ENCODE results near the gene MYCBP.
"Not testable (repeated sequence)": the region's sequence is repeated elsewhere in the genome, so short reads cannot be mapped to it uniquely, and the experiment has no call there.

The MYCBP gene, protein sequence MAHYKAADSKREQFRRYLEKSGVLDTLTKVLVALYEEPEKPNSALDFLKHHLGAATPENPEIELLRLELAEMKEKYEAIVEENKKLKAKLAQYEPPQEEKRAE

DNA sequence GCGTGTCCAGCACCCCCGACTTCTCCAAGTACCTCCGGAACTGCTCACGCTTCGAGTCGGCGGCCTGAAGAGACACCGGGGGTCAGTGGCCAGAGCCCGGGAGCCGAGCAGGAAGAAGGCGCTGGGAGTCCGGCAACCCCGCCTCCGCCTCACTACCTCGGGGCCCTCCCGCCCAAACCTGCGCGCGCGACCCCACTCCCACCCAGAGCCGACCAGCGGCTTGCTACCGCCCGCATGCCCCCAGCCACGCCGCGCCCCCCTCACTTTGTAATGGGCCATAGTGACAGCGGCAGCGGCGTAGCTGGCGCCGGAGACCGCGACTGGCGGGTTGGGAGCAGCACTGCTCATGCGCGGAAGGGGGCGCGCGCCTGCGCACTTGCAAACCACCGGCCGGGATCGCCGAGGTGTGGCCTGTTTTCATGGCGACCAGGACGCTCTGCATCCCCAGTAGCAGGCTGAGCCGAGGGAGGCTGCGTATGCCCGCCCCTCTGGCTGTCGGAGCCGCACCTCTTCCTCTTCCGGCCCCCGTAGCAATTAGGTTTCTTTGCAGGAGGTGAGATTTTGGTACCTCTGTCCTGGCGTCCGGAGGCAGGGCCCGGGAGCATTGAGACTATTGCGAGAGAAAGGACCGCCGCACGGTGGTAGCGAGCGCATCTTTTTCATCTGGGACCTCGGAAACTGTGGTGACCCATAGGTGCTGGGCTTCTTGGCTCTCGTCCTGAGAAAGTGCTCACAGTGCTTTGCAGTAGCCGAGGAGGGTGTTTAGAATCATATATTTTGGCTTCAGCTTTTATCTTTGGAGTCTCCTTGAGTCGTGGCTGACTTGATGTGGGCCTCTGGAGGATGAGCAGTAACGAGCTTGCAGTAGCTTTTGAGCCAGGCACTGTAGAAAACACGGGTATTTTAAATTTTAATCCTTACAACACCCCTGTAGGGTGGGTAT, at the start of gene MYCBP:
TSS of gene MYCBP (minus strand) at position 322 of the 943 bp plus-strand sequence. CDS start at position 279, 43 bp downstream.
- peak; percentile 92 to 93 for DNase-seq (ENCODE audit: low read depth in 2 of 2)

DNA sequence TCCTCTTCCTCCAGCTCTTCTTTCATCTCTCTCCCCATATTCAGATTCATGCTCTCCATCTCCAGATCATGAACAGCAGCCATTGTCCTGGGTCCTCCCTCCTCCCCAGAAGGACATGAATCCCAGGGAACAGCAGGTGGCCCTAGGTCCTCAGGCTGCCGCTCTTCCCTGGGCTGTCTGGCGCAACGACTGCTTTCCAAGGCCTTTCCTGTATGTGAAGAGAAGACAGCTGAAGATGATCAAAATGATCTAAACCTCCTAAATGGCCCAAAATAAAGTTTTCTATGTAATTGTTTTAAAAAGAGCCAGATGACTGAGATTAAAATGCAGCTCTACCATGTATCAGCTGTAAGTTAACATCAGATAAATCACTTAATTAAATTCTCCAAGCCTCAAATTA, 46.0 kb upstream of the MYCBP start:
- DNase-seq (ENCODE audit: low read depth in 2 of 2), result no peak

DNA sequence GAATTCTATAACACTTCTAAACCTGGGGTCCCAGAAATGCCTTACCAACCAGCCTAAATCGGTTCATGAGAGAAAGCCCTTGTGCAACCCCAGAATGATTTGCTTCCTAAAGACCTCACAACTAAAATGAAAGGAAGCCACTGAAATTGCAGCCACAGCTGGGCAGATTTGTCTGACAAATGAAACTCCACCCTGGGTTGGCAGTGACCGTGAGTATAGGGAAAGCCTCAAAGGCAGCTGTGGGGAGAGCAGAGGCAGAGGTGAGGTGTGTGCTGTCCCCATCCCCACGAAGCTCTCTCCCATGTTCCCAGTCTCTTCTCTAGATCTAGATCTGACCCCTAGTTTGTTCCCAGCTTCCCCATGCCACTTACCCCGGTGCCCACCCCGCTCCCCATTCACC, 45.4 kb upstream of the MYCBP start:
- no peak for DNase-seq (ENCODE audit: low read depth in 2 of 2)

DNA sequence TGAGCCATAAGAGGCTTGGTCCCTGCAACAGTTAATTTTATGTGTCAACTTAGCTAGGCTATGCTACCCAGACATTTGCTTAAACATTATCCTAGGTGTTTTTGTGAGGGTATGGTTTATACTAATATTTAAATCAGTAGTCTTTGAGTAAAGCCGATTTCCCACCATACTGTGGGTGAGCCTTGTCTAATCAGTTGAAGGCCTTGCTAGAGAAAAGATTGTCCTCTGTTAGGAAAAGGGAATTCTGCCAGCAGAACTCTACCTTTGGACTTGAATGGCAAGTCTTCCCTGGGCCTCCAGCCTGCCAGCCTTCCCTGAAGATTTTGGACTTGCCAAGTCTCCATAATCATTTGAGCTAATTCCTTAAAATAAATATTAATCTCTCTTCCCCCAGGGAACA, 44.6 kb upstream of the MYCBP start:
- DNase-seq (ENCODE audit: low read depth in 2 of 2), result no peak

DNA sequence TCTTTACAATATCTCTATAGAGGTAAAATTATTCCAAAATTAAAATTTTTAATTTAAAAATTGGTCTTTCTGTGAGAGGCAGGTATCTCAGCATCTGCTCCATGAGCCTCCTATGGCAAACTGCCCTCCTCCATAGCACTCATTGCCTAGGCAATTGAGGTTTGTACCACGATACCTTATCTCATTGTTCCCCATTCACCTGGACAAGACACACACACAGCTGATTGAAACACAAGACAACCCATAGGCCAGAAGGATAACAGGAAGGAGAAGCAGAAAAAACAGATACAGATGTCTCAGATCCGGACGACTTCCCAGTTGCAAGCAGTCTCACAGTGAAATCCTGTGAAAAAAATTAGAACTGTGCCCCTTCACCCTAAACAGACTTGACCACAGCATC, 44.2 kb upstream of the MYCBP start:
- no peak for DNase-seq (ENCODE audit: low read depth in 2 of 2)

DNA sequence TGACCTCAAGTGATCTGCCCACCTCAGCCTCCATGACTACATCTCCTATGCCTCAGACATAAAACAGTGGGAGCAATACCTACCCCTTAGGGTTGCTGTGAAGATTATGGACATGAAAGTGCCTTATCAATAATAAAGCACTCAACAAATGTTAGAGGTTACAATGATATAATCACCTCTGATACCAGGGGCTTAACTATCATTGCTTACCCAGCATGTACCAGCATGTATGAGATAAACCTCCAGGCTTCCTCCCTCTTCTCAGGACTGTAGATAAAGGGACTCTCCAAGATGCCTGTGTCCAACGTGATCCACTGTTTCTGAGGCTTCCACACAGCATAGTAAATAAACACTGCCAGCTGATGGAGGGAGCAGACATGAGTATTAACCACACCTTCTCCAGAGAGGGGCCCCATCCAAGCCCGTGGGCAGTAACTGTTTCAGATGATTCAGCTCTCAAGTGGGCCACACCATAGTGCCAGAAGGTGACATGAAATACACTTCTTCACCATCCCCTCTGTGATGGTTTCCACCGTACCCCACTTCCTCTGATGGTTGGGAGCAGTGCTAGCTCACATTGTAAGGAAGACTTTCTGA, 42.3 kb upstream of the MYCBP start:
- no peak for DNase-seq (ENCODE audit: low read depth in 2 of 2)

DNA sequence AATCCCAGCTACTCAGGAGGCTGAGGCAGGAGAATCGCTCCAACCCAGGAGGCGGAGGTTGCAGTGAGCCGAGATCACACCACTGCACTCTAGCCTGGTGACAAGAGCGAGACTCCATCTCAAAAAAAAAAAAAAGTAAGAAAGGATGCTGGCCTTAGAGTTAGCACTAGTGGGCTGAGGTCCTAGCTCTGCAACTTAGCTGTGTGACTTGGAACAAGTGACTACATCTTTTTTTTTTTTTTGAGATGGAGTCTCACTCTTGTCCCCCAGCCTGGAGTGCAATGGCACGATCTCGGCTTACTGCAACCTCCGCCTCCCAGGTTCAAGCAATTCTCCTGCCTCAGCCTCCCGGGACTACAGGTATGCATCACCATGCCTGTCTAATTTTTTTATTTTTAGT, 41.8 kb upstream of the MYCBP start:
- not testable (repeated sequence) for DNase-seq (ENCODE audit: low read depth in 2 of 2)

DNA sequence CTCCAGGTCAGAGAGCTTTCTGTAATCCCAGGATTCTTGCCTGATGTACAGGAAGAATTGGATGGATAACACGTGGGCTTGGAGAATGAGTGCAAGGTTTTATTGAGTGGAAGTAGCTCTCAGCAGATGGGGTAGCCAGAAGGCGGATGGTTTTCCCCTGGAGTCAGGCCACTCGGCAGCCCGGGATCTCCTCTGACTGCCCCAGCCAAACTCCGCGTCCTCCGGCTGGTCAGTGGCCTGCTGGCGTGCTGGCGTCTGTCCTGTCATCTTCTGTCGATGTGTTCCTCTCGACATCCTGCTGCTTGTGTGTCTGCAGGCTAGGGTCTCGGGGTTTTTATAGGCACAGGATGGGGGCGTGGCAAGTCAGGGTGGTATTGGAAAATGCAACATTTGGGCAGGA, 35.7 kb upstream of the MYCBP start:
- DNase-seq (ENCODE audit: low read depth in 2 of 2), result no peak

DNA sequence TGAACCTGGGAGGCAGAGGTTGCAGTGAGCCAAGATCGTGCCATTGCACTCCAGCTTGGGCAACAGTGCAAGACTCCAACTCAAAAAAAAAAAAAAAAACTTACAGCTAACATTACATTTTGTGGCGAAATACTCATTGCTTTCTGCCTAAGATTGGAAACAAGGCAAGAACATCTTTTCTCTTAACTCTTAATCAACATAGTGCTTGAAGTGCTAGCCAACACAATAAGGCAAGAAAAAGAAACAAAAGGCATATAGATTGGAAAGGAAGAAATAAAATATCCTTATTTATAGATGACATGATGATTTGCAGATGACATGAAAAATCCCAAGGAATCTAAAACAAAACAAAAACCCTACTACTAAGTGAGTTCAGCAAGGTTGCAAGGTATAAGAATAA, 32.8 kb upstream of the MYCBP start:
- DNase-seq (ENCODE audit: low read depth in 2 of 2), result no peak

DNA sequence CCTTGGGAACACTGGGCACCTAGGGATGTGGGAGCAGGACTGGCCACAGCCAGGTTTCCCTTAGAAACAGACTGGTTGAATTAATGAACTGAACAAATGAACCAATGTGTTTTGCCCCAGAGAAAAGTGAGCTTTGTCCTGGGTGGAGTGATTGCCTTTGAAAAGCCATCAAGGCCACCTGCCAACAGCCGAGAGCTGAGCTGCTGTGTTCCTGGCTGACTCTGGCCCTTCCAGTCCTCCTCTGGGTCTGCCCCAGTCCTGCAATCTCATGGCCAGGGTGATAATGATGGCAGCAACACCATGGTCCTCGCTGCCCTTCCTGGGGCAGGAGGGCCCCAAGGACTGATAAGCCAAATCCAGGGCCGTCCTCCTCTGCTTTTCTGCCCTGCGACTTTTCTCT, 26.4 kb upstream of the MYCBP start:
- DNase-seq (ENCODE audit: low read depth in 2 of 2), result no peak

DNA sequence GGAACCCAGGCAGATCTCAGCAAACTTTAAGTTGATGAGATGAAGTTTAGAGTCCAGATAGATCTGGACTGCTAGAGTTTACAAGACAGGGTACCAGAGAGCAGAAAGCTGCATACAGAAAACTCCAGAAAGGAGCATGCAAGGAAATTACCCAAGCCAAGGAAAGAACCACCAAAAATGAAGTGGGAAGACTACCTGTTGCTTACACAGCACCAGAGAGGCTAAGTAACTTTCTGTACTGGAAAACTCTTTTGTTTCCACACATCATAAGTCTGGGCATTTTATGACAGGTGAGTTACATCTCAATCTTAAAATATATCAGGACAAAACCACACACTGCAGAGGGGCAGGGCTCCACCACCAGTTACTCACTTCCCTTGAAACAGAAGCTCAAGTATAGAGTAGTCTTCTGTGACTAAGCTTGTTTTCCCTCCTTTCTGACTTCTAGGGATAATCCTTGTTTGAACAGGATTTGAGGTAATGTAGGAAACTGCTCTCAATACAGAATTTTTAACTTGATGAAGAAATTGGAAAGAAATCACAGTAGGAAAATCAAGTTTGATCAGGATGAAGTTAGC, 25.6 kb upstream of the MYCBP start:
- no peak for DNase-seq (ENCODE audit: low read depth in 2 of 2)

DNA sequence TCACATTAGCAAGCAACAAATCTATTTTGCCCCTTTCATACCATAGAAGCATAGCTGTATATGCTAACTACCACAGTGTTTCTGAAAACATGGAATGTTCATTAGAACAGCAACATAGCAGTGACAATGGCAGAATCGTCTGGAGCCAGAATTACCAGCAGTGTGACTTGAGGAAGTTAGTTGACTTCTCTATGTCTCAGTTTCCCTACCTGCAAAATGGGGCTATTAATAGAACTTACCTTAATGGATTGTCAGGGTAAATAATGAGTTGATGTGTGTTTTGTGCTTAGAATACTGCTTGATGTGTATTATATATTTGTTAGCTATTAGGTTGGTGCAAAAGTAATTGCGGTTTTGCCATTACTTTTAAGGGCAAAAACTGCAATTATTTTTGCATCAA, 23.0 kb upstream of the MYCBP start:
- no peak for DNase-seq (ENCODE audit: low read depth in 2 of 2)

DNA sequence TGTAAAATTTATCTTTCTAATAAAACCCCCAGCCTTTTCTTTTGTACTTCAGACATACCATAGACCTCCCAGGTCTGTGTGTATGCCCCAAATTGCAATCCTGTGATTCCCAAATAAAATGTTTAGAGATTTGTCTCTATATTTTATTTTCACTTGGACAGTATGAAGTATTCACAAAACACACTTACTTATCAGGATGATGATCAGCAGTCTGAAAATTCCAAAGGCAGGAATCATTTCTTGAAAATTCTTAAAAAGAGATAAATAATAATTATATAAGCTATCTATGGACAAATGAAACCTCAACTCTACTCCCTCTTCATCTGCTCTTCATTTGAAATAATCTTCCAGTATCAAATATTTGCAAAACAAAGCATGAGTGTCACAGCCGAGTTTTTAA, 19.8 kb upstream of the MYCBP start:
- DNase-seq (ENCODE audit: low read depth in 2 of 2), result no peak

DNA sequence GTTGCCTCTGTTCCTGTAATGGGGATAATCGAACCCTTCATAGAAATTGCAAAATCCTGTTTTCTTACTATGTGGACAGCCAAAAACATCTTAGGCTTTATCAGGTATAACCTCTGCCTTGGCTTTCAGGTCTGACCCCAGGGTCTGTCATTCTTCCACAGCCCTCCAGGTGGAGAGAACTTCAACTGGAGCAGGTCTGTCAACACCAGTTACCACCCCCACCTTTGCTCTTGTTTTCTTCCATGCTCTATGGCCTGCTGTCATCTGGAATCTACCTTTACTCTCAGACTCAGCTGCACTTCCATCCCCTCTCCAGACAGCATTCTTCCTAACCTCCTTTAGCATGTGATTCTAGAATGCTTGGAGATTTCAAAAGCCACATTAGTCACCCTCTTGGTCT, 18.6 kb upstream of the MYCBP start:
- no peak for DNase-seq (ENCODE audit: low read depth in 2 of 2)

DNA sequence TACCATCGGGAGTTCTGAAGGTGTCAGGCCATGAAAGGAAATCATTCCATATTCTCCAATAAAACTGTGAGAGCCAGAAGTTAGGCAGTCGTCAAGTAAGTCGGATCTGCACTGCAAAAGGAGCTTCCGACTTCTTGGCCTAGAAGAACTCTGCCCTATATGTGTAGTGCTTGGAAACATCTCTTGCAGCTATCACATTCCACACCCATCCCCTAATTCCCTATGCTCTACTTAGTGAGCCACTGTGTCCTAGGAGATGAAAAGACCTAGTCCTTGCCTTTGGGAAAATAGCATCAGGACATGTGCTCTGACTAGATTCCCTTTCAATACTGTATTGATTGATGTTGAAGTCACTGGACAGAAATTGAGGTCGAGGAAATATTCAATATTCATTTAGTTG, 16.4 kb upstream of the MYCBP start:
- no peak for DNase-seq (ENCODE audit: low read depth in 2 of 2)

DNA sequence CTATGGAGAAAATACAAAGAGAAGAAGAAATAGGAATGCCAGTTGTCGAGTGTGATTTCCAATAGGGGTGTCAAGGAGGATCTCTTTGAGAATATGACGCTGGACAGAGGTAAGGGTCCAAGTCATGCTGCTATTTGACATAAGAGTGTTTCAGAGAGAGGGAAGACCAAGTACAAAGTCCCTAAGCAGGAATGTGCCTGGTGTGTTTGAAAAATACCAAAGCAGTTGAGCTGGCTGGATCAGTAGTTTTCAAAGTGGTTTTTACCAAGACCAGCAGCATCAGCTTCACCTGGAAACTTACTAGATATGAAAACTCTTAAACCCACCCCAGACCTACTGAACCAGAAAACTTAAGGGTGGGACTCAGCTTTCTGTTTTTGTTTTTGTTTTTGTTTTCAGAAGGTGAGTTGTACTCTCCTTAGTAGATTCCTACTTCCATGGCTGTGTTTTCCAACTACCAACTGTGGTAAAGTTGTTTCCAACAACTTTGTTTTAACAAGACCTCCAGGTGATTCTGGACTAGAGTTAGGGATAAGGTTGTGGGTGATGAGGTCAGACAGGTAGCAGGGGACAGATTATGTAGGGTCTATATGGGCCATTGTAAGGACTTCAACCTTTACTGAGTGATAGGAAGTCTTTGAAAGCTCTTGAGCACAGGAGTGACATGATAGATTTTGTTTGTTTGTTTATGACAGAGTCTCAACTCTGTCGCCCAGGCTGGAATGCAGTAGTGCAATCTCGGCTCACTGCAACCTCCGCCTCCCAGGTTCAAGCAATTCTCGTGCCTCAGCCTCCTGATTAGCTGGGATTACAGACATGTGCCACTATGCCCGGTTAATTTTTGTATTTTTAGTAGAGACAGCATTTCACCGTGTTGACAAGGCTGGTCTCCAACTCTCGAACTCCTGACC, 15.5 kb upstream of the MYCBP start:
- DNase-seq (ENCODE audit: low read depth in 2 of 2), result no peak

DNA sequence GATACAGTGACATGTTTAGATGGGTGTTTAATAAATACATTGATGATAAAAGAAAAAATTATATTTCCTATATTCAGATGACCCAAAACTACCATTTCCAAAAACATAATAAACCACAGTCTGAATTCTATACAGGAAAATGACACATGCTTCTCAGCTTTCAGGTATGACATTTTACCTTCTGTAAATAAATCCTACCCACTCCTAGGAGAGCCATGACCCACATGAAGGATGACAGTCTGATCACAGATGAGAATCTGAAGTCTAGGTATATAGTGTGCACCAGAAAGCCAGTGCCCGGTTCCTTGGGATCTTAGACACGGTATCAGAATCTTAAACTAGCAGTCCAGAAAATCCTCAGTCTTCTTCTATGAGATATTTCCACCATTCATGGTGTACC, 11.9 kb upstream of the MYCBP start:
- DNase-seq (ENCODE audit: low read depth in 2 of 2), result no peak

DNA sequence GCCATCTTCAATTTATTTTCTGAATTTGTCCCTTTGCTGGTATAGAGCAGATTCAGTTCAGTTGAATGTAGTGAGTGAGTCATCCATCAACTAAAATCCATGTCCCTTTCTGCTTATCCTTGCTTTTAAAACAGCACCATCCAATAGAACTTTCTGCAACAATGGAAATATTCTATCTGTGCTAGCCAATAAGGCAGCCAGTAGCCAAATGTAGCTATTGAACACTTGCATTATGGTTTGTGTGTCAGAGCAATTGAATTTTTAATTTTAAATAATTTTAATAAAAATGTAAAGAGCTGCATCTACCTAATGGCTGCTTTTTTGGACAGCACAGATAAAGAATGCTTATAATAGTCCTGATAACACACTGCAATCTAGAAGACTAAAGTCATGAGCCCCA, 8.3 kb upstream of the MYCBP start, which contains the start of gene GJA9:
TSS of gene GJA9 (minus strand) at position 101 of the 400 bp plus-strand sequence. CDS start 5,489 bp downstream, outside the sequence.
- DNase-seq (ENCODE audit: low read depth in 2 of 2), result no peak

DNA sequence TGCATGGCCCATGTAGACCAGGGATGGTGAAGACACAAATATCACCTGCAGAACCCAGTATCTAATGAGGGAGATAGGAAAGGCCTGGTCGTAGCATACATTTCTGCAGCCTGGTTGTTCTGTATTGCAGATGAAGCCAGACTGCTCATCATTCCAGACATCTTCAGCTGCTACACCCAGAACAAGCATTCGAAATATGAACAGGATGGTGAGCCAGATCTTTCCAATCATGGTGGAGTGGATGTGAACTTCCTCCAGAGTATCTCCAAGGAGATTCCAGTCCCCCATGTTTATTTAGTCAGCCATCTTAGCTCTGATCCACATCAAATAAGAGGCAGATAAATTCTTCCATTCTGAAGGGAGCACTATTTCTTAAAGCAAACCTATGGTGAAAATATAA, 2.7 kb upstream of the MYCBP start:
- no peak for DNase-seq (ENCODE audit: low read depth in 2 of 2)

DNA sequence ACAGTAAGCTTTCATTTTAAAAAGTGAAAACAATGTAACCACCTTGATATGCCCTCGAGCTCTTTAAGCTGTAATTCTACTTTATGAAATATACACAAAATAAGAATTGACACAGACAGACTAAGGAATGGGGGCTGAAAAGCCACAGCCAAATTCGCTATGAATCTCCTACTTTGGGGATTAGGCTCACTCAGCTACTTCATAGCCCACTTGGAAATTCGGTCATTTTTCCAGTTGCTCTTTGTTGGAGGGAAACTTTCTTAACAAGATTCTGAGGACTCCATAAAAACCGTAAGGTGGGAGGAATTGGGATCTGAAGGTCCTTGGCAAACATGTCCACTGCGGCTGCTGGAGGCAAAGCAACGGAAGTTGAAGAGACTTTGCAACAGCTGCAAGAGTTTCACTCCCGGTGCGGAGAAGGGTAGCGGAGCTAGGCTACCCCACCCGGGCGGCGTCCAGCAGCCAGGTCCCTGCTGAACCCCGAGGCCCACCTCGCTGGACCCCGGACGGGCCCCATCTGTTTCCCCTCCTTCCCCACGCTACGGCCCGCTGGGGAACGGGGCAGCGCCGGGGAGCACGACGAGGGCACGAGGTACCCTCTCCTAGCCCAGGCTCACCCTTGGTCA, 634 bp downstream of the MYCBP start:
- DNase-seq (ENCODE audit: low read depth in 2 of 2), result peak in 1 of 2 donors; percentile 1

DNA sequence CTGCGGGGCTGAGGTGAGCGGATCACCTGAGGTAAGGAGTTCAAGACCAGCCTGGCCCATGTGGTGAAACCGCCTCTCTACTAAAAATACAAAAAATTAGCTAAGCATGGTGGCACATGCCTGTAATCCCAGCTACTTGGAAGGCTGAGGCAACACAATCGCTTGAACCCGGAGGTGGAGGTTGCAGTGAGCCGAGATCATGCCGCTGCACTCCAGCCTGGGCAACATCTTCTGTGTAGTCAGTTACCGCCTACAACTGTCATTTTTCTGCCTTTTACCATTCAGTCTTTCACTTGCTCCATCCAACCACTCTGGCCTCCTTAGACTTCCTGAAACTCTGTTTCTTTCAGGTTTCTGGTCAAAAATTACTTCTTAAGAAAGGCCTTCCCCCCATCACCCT, 2.2 kb downstream of the MYCBP start:
- DNase-seq (ENCODE audit: low read depth in 2 of 2), result no peak
